CD4-positive, CD25-positive, alpha-beta regulatory T cell (primary cell): Measurements from ENCODE around the gene MAP7. TPM values are rescaled to one million over a fixed set of nuclear protein-coding genes. Genes with fewer than 3 reads are reported as not detected.

ENCODE experiments used
- ATAC-seq, 2 donors: fragments of 150-1000 bp; cut with Tn5 transposase; one replicate each; pipeline ENCODE4 v1.10.0; 2021; ENCODE audit warnings: low read depth in 2 of 2, moderate number of reproducible peaks in 2 of 2, moderate library complexity in 1 of 2
- DNase-seq, 3 donors: peaks; one replicate each; pipeline versions ENCODE4 v3.0.0 to v3.0.0-alpha.2; 2012 to 2022; ENCODE audit warnings: mixed read lengths in 1 of 3
- H3K27ac ChIP-seq: one replicate; pipeline ENCODE4 v1.7.0; 2013; ENCODE audit warnings: mild to moderate bottlenecking, low read length; ENCODE audit not compliant: insufficient read depth, poor library complexity, severe bottlenecking
- H3K27me3 ChIP-seq: one replicate; pipeline ENCODE4 v1.7.0; 2013; ENCODE audit warnings: low read length; ENCODE audit not compliant: control insufficient read depth, insufficient read depth
- H3K36me3 ChIP-seq: one replicate; pipeline ENCODE4 v1.7.0; 2013; ENCODE audit warnings: mild to moderate bottlenecking, low read length, moderate library complexity; ENCODE audit not compliant: control insufficient read depth, insufficient read depth
- H3K4me1 ChIP-seq: 2 replicates; pipeline ENCODE4 v1.7.0; 2013; ENCODE audit warnings: mild to moderate bottlenecking, low read length; ENCODE audit not compliant: insufficient read depth, control insufficient read depth, poor library complexity, severe bottlenecking
- H3K4me3 ChIP-seq: one replicate; pipeline ENCODE4 v1.7.0; 2013; ENCODE audit warnings: low read depth, mild to moderate bottlenecking, low read length, moderate library complexity
- H3K9me3 ChIP-seq, 2 experiments: 1 replicate in 1 of 2; 2 replicates in 1 of 2; pipeline ENCODE4 v1.7.0; 2013; ENCODE audit warnings: low read length in 2 of 2, mild to moderate bottlenecking in 1 of 2, moderate library complexity in 1 of 2; ENCODE audit not compliant: control insufficient read depth in 2 of 2
- H3K27ac Mint-ChIP-seq, 3 donors: one replicate each; pipeline ENCODE4 v1.8.0; 2020 to 2022; ENCODE audit warnings: mild to moderate bottlenecking in 3 of 3, mixed read lengths in 3 of 3, moderate library complexity in 2 of 3
- H3K27me3 Mint-ChIP-seq: one replicate; pipeline ENCODE4 v1.8.0; 2022; ENCODE audit warnings: mild to moderate bottlenecking, mixed read lengths
- H3K36me3 Mint-ChIP-seq: one replicate; pipeline ENCODE4 v1.8.0; 2020; ENCODE audit warnings: mixed read lengths
- H3K4me1 Mint-ChIP-seq, 4 donors: one replicate each; pipeline ENCODE4 v1.8.0; 2020 to 2022; ENCODE audit warnings: mixed read lengths in 4 of 4, mild to moderate bottlenecking in 1 of 4
- H3K4me3 Mint-ChIP-seq, 4 donors: one replicate each; pipeline ENCODE4 v1.8.0; 2020 to 2022; ENCODE audit warnings: mild to moderate bottlenecking in 4 of 4, mixed read lengths in 4 of 4, moderate library complexity in 3 of 4
- H3K9me3 Mint-ChIP-seq, 7 donors: one replicate each; pipeline ENCODE4 v1.8.0; 2020 to 2022; ENCODE audit warnings: mixed read lengths in 7 of 7, mild to moderate bottlenecking in 3 of 7, moderate library complexity in 2 of 7
- polyA plus RNA-seq, 4 donors: library from polyadenylated mRNA; unstranded; fragments of 300-500 nt; fragmentation: Illumina TruSeq; gene quantifications; one replicate each; pipeline ENCODE4 v1.2.3, GENCODE V29; 2021
- total RNA-seq: library from RNA; stranded (reverse); gene quantifications from one replicate; pipeline ENCODE4 v1.2.3, GENCODE V29; 2022

MAP7 gene
- total and polyA plus RNA-seq, 5 donors from 2014 or later = 0.06 to 0.72 (median 0.21) TPM

DNA sequence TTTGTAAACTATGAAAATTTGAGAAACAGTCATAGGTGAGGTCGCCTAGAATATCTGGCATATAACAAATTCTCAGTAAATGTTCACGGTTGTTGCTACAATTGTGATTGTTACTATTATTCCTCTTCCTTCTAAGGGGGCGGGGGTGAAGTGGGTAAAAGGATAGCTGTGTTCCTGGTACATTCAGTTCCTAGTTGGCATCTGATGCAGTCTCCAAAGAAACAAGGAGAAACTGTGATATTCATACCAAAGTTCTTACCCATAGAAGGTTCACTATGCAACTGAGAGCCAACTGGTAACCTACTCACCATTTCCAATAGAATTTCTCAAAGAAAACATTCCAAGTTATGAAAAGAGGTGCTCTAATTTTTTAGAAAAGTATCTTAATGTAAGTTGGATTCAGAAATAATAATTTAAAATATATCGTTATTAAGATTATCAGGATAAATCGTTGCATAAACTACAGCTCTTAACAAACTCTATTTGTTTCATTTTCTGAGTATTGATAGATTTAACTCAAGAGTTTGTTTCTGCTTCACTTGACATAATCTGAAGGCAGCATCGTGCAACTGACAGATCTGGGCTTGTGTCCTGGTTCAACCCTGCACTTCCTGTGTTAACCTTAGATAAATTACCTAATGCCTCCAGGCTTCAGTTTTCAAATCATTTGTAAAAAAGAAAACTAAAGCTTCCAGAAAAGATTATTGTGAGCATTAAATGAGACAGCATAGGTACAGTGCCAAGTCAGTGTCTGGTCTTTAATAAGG is 13.3 kb upstream of the MAP7 start:
- ATAC-seq = no peak
- Histone ChIP-seq H3K27me3 (no peaks in the 10 kb centered on the region), H3K4me3 (no peak overlapping the region), H3K9me3 (no peaks in the 10 kb centered on the region), H3K27ac (no peak overlapping the region), H3K36me3 (peaks cover 82% of the 10 kb centered on the region), H3K4me1 (no peaks in the 10 kb centered on the region)
- Mint-ChIP-seq H3K36me3 (peaks cover 52% of the 10 kb centered on the region), H3K4me1 (peaks cover 10 to 20% (median 16%) of the 10 kb centered on the region in 4 donors), H3K4me3 (no peak overlapping the region), H3K9me3 (no peaks in the 10 kb centered on the region), H3K27me3 (no peaks in the 10 kb centered on the region), H3K27ac (peak overlapping the region in 2 of 3 donors; percentile 8 to 56)
- no peak for DNase-seq

GRCh38 chr6:136562211-136562610 is 12.0 kb upstream of the MAP7 start:
- peaks cover 58% of the 10 kb centered on the region for H3K36me3 Mint-ChIP-seq
- H3K9me3 Mint-ChIP-seq = no peaks in the 10 kb centered on the region
- Histone ChIP-seq H3K9me3 (no peaks in the 10 kb centered on the region), H3K36me3 (peaks cover 83% of the 10 kb centered on the region), H3K4me1 (no peaks in the 10 kb centered on the region), H3K27ac (no peak overlapping the region), H3K27me3 (no peaks in the 10 kb centered on the region), H3K4me3 (no peak overlapping the region)
- H3K4me3 Mint-ChIP-seq = no peak overlapping the region
- peaks cover 6 to 20% (median 10%) of the 10 kb centered on the region in 4 donors for H3K4me1 Mint-ChIP-seq
- H3K27me3 Mint-ChIP-seq = no peaks in the 10 kb centered on the region
- DNase-seq (no peak), ATAC-seq (no peak)
- peak overlapping the region in 1 of 3 donors; percentile 15 for H3K27ac Mint-ChIP-seq

GRCh38 chr6:136553166-136553787 is 3.1 kb upstream of the MAP7 start:
- ATAC-seq (no peak), DNase-seq (no peak)
- Histone ChIP-seq H3K27me3 (peaks cover 12% of the 10 kb centered on the region), H3K9me3 (no peaks in the 10 kb centered on the region), H3K4me1 (peaks cover 13% of the 10 kb centered on the region), H3K36me3 (peaks cover 26% of the 10 kb centered on the region), H3K27ac (no peak overlapping the region), H3K4me3 (no peak overlapping the region)
- Mint-ChIP-seq H3K9me3 (peaks cover 0 to 2% (median 0%) of the 10 kb centered on the region in 7 donors), H3K27me3 (peaks cover 34% of the 10 kb centered on the region), H3K27ac (no peak overlapping the region), H3K36me3 (peaks cover 22% of the 10 kb centered on the region), H3K4me1 (peaks cover 0 to 17% (median 9%) of the 10 kb centered on the region in 4 donors), H3K4me3 (peak overlapping the region in 1 of 4 donors; percentile 90)

GRCh38 chr6:136552054-136552453 is 1.8 kb upstream of the MAP7 start:
- Histone ChIP-seq H3K9me3 (no peaks in the 10 kb centered on the region), H3K4me1 (peaks cover 13% of the 10 kb centered on the region), H3K27me3 (peaks cover 16% of the 10 kb centered on the region), H3K36me3 (peaks cover 16% of the 10 kb centered on the region), H3K27ac (no peak overlapping the region), H3K4me3 (no peak overlapping the region)
- Mint-ChIP-seq H3K4me1 (peaks cover 0 to 17% (median 9%) of the 10 kb centered on the region in 4 donors), H3K9me3 (peaks cover 0 to 2% (median 0%) of the 10 kb centered on the region in 7 donors), H3K27ac (peak overlapping the region in 2 of 3 donors; percentile 57 to 79), H3K27me3 (peaks cover 44% of the 10 kb centered on the region), H3K36me3 (peaks cover 12% of the 10 kb centered on the region), H3K4me3 (peak overlapping the region in 2 of 4 donors; percentile 11 to 90)
- DNase-seq = no peak
- ATAC-seq = no peak

DNA sequence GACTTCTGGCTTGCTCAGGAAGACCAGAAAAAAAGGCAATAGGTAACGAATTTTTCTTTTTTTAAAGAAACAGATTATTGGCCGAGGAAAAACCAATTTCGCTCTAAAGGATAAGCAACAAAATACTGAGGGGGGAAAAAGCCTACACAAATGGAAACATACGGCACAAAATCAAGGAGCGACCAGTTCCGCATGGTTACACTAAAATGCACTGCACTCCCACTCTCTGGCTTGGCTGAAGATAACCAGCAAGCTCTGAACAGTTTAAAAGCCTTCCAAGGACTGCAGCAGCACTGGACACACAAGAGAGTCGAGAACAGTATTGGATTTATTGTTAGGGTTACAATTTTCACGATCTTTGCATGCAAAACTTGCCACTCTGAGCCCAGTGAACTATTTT is 881 bp upstream of the MAP7 start:
- H3K27me3 Mint-ChIP-seq = peaks cover 54% of the 10 kb centered on the region
- H3K9me3 Mint-ChIP-seq = peaks cover 0 to 2% (median 0%) of the 10 kb centered on the region in 7 donors
- no peaks in the 10 kb centered on the region for H3K9me3 ChIP-seq
- no peak overlapping the region for H3K4me3 ChIP-seq
- H3K4me3 Mint-ChIP-seq = peak overlapping the region; percentile 71 to 83 (median 74)
- peaks cover 21% of the 10 kb centered on the region for H3K27me3 ChIP-seq
- ATAC-seq (no peak), DNase-seq (peak in 1 of 3 donors; percentile 1)
- H3K4me1 Mint-ChIP-seq = peaks cover 0 to 17% (median 9%) of the 10 kb centered on the region in 4 donors
- peak overlapping the region in 1 of 3 donors; percentile 26 for H3K27ac Mint-ChIP-seq
- peaks cover 13% of the 10 kb centered on the region for H3K4me1 ChIP-seq
- H3K36me3 Mint-ChIP-seq = peaks cover 8% of the 10 kb centered on the region
- peaks cover 7% of the 10 kb centered on the region for H3K36me3 ChIP-seq
- no peak overlapping the region for H3K27ac ChIP-seq

- H3K27me3 Mint-ChIP-seq = peaks cover 63% of the 10 kb centered on the region
- H3K27ac Mint-ChIP-seq = no peak overlapping the region
- H3K9me3 ChIP-seq = no peaks in the 10 kb centered on the region
- H3K27ac ChIP-seq = no peak overlapping the region
- ATAC-seq = peak in 1 of 2 donors; percentile 39
- H3K4me1 Mint-ChIP-seq = peaks cover 0 to 17% (median 9%) of the 10 kb centered on the region in 4 donors
- DNase-seq = no peak
- no peak overlapping the region for H3K4me3 ChIP-seq
- H3K36me3 Mint-ChIP-seq = peaks cover 2% of the 10 kb centered on the region
- no peak overlapping the region for H3K4me3 Mint-ChIP-seq
- H3K9me3 Mint-ChIP-seq = peaks cover 0 to 4% (median 0%) of the 10 kb centered on the region in 7 donors
- H3K27me3 ChIP-seq = peaks cover 23% of the 10 kb centered on the region
- peaks cover 13% of the 10 kb centered on the region for H3K4me1 ChIP-seq
- H3K36me3 ChIP-seq = peaks cover under 1% of the 10 kb centered on the region
Measured at GRCh38 chr6:136550045-136550329, 235 bp downstream of the MAP7 start.

GRCh38 chr6:136549300-136550044 is 750 bp downstream of the MAP7 start:
- Histone ChIP-seq H3K4me3 (no peak overlapping the region), H3K27ac (no peak overlapping the region), H3K36me3 (no peaks in the 10 kb centered on the region), H3K27me3 (peaks cover 23% of the 10 kb centered on the region), H3K4me1 (peaks cover 13% of the 10 kb centered on the region), H3K9me3 (no peaks in the 10 kb centered on the region)
- peaks cover 0 to 17% (median 9%) of the 10 kb centered on the region in 4 donors for H3K4me1 Mint-ChIP-seq
- H3K27ac Mint-ChIP-seq = peak overlapping the region in 1 of 3 donors; percentile 26
- H3K27me3 Mint-ChIP-seq = peaks cover 68% of the 10 kb centered on the region
- H3K9me3 Mint-ChIP-seq = peaks cover 0 to 4% (median 0%) of the 10 kb centered on the region in 7 donors
- ATAC-seq (no peak), DNase-seq (no peak)
- no peaks in the 10 kb centered on the region for H3K36me3 Mint-ChIP-seq
- peak overlapping the region; percentile 33 to 76 (median 60) for H3K4me3 Mint-ChIP-seq
